ENCODE data around the gene MBD3L1.

GRCh38 chr19:8840708-8841107 lies 8.5 kb downstream of the MBD3L1 start:
- TF ChIP-seq POLR2AphosphoS5 (IDR thresholded peaks at IDR 0.05; ENCODE audit: low read depth) (no peak), CTCF (conservative IDR thresholded peaks at IDR 0.05; ENCODE audit: low read depth in 2 of 2) (no peak), EZH2 (IDR thresholded peaks at IDR 0.05; ENCODE audit: low read depth, unreplicated experiment) (no peak), REST (IDR thresholded peaks at IDR 0.05; ENCODE audit: unreplicated experiment) (no peak), ETS1 (IDR thresholded peaks at IDR 0.05) (no peak), EZH2phosphoT487 (IDR thresholded peaks at IDR 0.05; ENCODE audit: unreplicated experiment) (no peak)
